Upper lobe of left lung (tissue), 6 donors: ENCODE data around the gene TRIM22. TPM values are rescaled to one million over a fixed set of nuclear protein-coding genes. Genes with fewer than 3 reads are reported as not detected.
A peak's percentile ranks its signal among the peaks of the same experiment; 100 is the strongest.
"Not testable (repeated sequence)": the region's sequence is repeated elsewhere in the genome, so short reads cannot be mapped to it uniquely, and the experiment has no call there.

Source experiments
- ATAC-seq, 2 donors: fragments of 200-7000 bp; cut with Tn5 transposase; one replicate each; pipeline ENCODE4 v1.9.1; 2022; ENCODE audit warnings: mild to moderate bottlenecking in 2 of 2, moderate library complexity in 2 of 2; ENCODE audit not compliant: low FRiP score in 2 of 2
- DNase-seq, 2 donors: peaks; one replicate each; pipeline ENCODE4 v3.0.0-alpha.2; 2019 to 2020
- H3K27ac ChIP-seq, 4 donors: fragments of 200-600 bp; sonication (generic); one replicate each; pipeline ENCODE4 v1.5.1; 2016 to 2019
- H3K27me3 ChIP-seq, 4 donors: fragments of 200-600 bp; sonication (generic); one replicate each; pipeline ENCODE4 v1.5.1; 2017 to 2019
- H3K36me3 ChIP-seq, 4 donors: fragments of 200-600 bp; sonication (generic); one replicate each; pipeline ENCODE4 v1.5.1; 2016 to 2019
- H3K4me1 ChIP-seq, 4 donors: fragments of 200-600 bp; sonication (generic); one replicate each; pipeline ENCODE4 v1.5.1; 2018 to 2019
- H3K4me3 ChIP-seq, 4 donors: fragments of 200-600 bp; sonication (generic); one replicate each; pipeline ENCODE4 v1.5.1; 2017 to 2019; ENCODE audit warnings: mild to moderate bottlenecking in 2 of 4, moderate library complexity in 1 of 4
- H3K9me3 ChIP-seq, 4 donors: fragments of 200-600 bp; sonication (generic); one replicate each; pipeline ENCODE4 v1.5.1; 2018 to 2019
- EP300 ChIP-seq, 4 donors: sonication (generic); formaldehyde crosslinking; IDR thresholded peaks; one replicate each; pipeline ENCODE4 v1.5.1; 2017; ENCODE audit warnings: antibody characterized with exemption in 4 of 4, control low read depth in 2 of 4
- POLR2A ChIP-seq, 4 donors: fragments of 450-650 bp; IDR thresholded peaks; one replicate each; pipeline ENCODE4 v1.5.1; 2016 to 2017; ENCODE audit warnings: antibody characterized with exemption in 4 of 4, mild to moderate bottlenecking in 2 of 4
- POLR2AphosphoS5 ChIP-seq, 2 donors: sonication (generic); formaldehyde crosslinking; IDR thresholded peaks; one replicate each; pipeline ENCODE4 v1.5.1; 2017; ENCODE audit warnings: antibody characterized with exemption in 2 of 2
- WGBS, 2 donors: methylation state at CpG; one replicate each; pipeline ENCODE4 v1.1.5; 2017 to 2018; 5-methylcytosine and 5-hydroxymethylcytosine counted together
- total RNA-seq, 6 donors: library from RNA; depleted of rRNA in 4 of 6; stranded (reverse); fragments of >200 nt in 4 of 6; gene quantifications; one replicate each; pipeline versions ENCODE4 v1.1.0 to v1.2.1, GENCODE V29; 2016 to 2021
- TF ChIP-seq, protein P1 (sequence below), 6 experiments: fragments of 450-650 bp in 4 of 6; fragments of 200-600 bp in 2 of 6; sonication (generic) in 2 of 6; IDR thresholded peaks; one replicate each; pipeline ENCODE4 v1.5.1; 2016 to 2019; ENCODE audit warnings: antibody characterized with exemption in 6 of 6
- donor health status: DM: no; HTN: no; CAD: no; lungs with moderate emphysema.
- donor health status: DM: no; HTN: yes; CAD: no; lungs with severe emphysema.

The TRIM22 gene
- total RNA-seq, 6 donors from 2014 or later = 82.2 to 262 (median 162) TPM

DNA sequence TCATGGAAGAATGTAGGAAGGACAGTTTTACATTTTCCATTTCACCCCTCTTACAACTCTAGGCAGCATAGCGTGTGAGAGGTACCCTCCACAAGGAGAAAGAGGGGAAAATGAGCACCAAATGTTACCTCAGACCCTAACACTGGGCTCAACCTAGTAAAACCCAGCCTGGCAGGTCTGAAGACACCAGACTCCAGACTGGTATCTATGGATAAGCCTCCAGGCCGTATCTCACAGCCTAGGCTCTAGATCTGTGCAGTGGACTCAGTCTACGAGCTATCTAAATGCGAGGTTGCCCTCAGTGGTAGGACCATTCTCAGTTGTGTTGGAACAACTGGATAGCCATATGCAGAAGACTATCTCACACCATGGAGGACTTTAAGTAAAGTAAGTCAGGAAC lies 15.2 kb upstream of the TRIM22 start:
- WGBS, 2 donors = 99 to 100% methylated on average over 4 of the region's 4 CpGs

GRCh38 chr11:5679811-5680210 lies 9.8 kb upstream of the TRIM22 start:
- peaks cover 0 to 18% (median 9%) of the 10 kb centered on the region in 4 donors for H3K4me1 ChIP-seq
- no peak overlapping the region for H3K27ac ChIP-seq
- no peaks in the 10 kb centered on the region for H3K27me3 ChIP-seq
- H3K36me3 ChIP-seq = peaks cover 8 to 32% (median 13%) of the 10 kb centered on the region in 4 donors
- DNase-seq (no peak), ATAC-seq (no peak)
- WGBS, 2 donors = 95% methylated on average over 5 to 7 of the region's 7 CpGs
- no peak for TF ChIP-seq EP300 (IDR thresholded peaks at IDR 0.05)
- no peak for TF ChIP-seq POLR2AphosphoS5 (IDR thresholded peaks at IDR 0.05)
- TF ChIP-seq POLR2A (IDR thresholded peaks at IDR 0.05) = no peak
- TF ChIP-seq, protein P1, sequence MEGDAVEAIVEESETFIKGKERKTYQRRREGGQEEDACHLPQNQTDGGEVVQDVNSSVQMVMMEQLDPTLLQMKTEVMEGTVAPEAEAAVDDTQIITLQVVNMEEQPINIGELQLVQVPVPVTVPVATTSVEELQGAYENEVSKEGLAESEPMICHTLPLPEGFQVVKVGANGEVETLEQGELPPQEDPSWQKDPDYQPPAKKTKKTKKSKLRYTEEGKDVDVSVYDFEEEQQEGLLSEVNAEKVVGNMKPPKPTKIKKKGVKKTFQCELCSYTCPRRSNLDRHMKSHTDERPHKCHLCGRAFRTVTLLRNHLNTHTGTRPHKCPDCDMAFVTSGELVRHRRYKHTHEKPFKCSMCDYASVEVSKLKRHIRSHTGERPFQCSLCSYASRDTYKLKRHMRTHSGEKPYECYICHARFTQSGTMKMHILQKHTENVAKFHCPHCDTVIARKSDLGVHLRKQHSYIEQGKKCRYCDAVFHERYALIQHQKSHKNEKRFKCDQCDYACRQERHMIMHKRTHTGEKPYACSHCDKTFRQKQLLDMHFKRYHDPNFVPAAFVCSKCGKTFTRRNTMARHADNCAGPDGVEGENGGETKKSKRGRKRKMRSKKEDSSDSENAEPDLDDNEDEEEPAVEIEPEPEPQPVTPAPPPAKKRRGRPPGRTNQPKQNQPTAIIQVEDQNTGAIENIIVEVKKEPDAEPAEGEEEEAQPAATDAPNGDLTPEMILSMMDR (IDR thresholded peaks at IDR 0.05) = no peak
- H3K4me3 ChIP-seq = no peak overlapping the region
- H3K9me3 ChIP-seq = no peaks in the 10 kb centered on the region

More for the DNA sequence above, 15.2 kb upstream of the TRIM22 start:
- no peak for TF ChIP-seq EP300 (IDR thresholded peaks at IDR 0.05)
- no peak for TF ChIP-seq POLR2AphosphoS5 (IDR thresholded peaks at IDR 0.05)
- TF ChIP-seq, protein P1 (IDR thresholded peaks at IDR 0.05) = no peak
- no peak for TF ChIP-seq POLR2A (IDR thresholded peaks at IDR 0.05)
- Histone ChIP-seq H3K4me1 (no peaks in the 10 kb centered on the region), H3K4me3 (no peak overlapping the region), H3K27me3 (no peaks in the 10 kb centered on the region), H3K27ac (no peak overlapping the region), H3K9me3 (no peaks in the 10 kb centered on the region), H3K36me3 (peaks cover 8 to 54% (median 21%) of the 10 kb centered on the region in 4 donors)
- DNase-seq (no peak), ATAC-seq (peak in 1 of 2 donors; percentile 6)

GRCh38 chr11:5682890-5683441 lies 6.6 kb upstream of the TRIM22 start:
- Histone ChIP-seq H3K4me1 (peaks cover 0 to 31% (median 13%) of the 10 kb centered on the region in 4 donors), H3K4me3 (peak overlapping the region in 1 of 4 donors; percentile 55), H3K36me3 (peaks cover 4 to 21% (median 10%) of the 10 kb centered on the region in 4 donors)
- peak in 1 of 2 donors; percentile 64 for DNase-seq
- not testable (repeated sequence) for ATAC-seq, H3K27me3 ChIP-seq, H3K27ac ChIP-seq, H3K9me3 ChIP-seq
- WGBS, 2 donors = 85 to 92% methylated on average over 22 to 23 of the region's 33 CpGs

- not testable (repeated sequence) for H3K9me3 ChIP-seq, H3K27me3 ChIP-seq, ATAC-seq, DNase-seq
- 37 to 45% methylated on average over 7 of the region's 7 CpGs for WGBS, 2 donors
- TF ChIP-seq POLR2A (IDR thresholded peaks at IDR 0.05) = peak in 2 of 4 donors; percentile 35 to 58
- TF ChIP-seq POLR2AphosphoS5 (IDR thresholded peaks at IDR 0.05) = peak in 1 of 2 donors; percentile 73
- Histone ChIP-seq H3K36me3 (peaks cover 0 to 14% (median 4%) of the 10 kb centered on the region in 4 donors), H3K27ac (peak overlapping the region; percentile 82 to 92 (median 88)), H3K4me3 (peak overlapping the region in 3 of 4 donors; percentile 37 to 55 (median 51)), H3K4me1 (peaks cover 0 to 35% (median 14%) of the 10 kb centered on the region in 4 donors)
These were observed 6.0 kb upstream of the TRIM22 start for GRCh38 chr11:5683620-5684019.

DNA sequence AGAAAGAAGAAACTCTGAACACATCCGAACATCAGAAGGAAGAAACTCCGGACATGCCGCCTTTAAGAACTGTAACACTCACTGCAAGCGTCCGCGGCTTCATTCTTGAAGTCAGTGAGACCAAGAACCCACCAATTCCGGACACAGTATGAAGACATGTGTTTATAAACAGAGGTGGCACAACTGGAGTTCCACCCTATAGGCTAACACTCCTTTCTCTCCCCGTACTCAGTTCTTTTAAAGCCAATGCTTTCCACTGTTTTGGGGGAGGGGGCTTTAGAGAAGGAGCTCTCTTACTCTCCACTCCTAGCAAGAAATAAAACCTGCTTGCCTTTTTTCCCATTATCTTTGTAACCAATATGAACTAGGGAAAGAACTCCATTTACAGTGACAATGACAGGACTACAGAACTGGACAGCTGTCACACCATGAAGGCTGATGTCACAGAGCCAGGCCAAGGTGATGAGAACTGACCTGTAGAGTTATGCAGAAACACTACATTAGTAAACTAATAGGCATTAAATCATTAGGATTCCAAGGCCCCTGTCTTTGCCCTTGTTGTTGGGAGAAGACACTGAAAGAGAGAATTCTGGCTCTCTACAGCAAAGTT lies 5.4 kb upstream of the TRIM22 start:
- Histone ChIP-seq H3K36me3 (peaks cover 0 to 9% (median 2%) of the 10 kb centered on the region in 4 donors), H3K27me3 (no peaks in the 10 kb centered on the region), H3K4me3 (peak overlapping the region; percentile 3 to 55 (median 44)), H3K4me1 (peaks cover 4 to 40% (median 20%) of the 10 kb centered on the region in 4 donors), H3K27ac (peak overlapping the region; percentile 82 to 92 (median 88)), H3K9me3 (no peaks in the 10 kb centered on the region)
- peak in 1 of 2 donors; percentile 5 for ATAC-seq
- DNase-seq = no peak
- TF ChIP-seq EP300 (IDR thresholded peaks at IDR 0.05) = no peak
- TF ChIP-seq, protein P1 (IDR thresholded peaks at IDR 0.05) = no peak
- TF ChIP-seq POLR2A (IDR thresholded peaks at IDR 0.05) = no peak
- TF ChIP-seq POLR2AphosphoS5 (IDR thresholded peaks at IDR 0.05) = no peak
- WGBS, 2 donors = 8 to 15% methylated on average over 2 to 8 of the region's 8 CpGs
